GM20431 (cell line): Measurements from ENCODE around the gene USP37.

Experiments used
- in situ Hi-C: fragments of 300-500 bp; cut with MseI, MboI; formaldehyde crosslinking; loops from one replicate; pipeline ENCODE4 v1.15.0; 2020; ENCODE audit warnings: low sequenced_read_pairs; ENCODE audit not compliant: unreplicated experiment

Gene USP37

GRCh38 chr2:218568190-218569037 is at the start of gene USP37, which contains the start of gene CNOT9:
USP37 (minus strand) TSS chr2:218568351; CDS start chr2:218558653, 9,698 bp downstream.
CNOT9 (plus strand) TSS chr2:218568839; CDS start chr2:218568955, 116 bp downstream.
- in situ Hi-C loops: no loop called here

GRCh38 chr2:218615868-218616315 is 47.7 kb upstream of the USP37 start:
- in situ Hi-C loops: no loop called here

GRCh38 chr2:218607436-218608115 is 39.4 kb upstream of the USP37 start, which contains the start of gene PLCD4:
PLCD4 (plus strand) TSS chr2:218607899; CDS start chr2:218615740, 7,841 bp downstream.
- in situ Hi-C loops: no loop called here

- in situ Hi-C loops: no loop called here
These were observed 37.3 kb upstream of the USP37 start for GRCh38 chr2:218605432-218605831.

GRCh38 chr2:218585541-218585940 is 17.4 kb upstream of the USP37 start:
- in situ Hi-C loops: no loop called here

GRCh38 chr2:218583983-218584850 is 16.1 kb upstream of the USP37 start:
- in situ Hi-C loops: no loop called here

- in situ Hi-C loops: no loop called here
These were observed 13.9 kb upstream of the USP37 start for GRCh38 chr2:218582076-218582475.

- in situ Hi-C loops: no loop called here
These were observed 10.2 kb upstream of the USP37 start for GRCh38 chr2:218578272-218578877.

- in situ Hi-C loops: no loop called here
These were observed 9.5 kb upstream of the USP37 start for GRCh38 chr2:218577482-218578220.

GRCh38 chr2:218576854-218577253 is 8.7 kb upstream of the USP37 start:
- in situ Hi-C loops: no loop called here

- in situ Hi-C loops: no loop called here
These were observed 2.7 kb upstream of the USP37 start for GRCh38 chr2:218570850-218571249.

- in situ Hi-C loops: no loop called here
These were observed 1.7 kb upstream of the USP37 start for GRCh38 chr2:218569661-218570500.

- in situ Hi-C loops: no loop called here
These were observed 884 bp upstream of the USP37 start for GRCh38 chr2:218569038-218569431.

- in situ Hi-C loops: no loop called here
These were observed 358 bp downstream of the USP37 start for GRCh38 chr2:218567797-218568189.

GRCh38 chr2:218566296-218566695 is 1.9 kb downstream of the USP37 start:
- in situ Hi-C loops: no loop called here

- in situ Hi-C loops: no loop called here
These were observed 4.1 kb downstream of the USP37 start for GRCh38 chr2:218564056-218564455.

- in situ Hi-C loops: no loop called here
These were observed 9.2 kb downstream of the USP37 start for GRCh38 chr2:218558986-218559385.

GRCh38 chr2:218557941-218558340 is 10.2 kb downstream of the USP37 start:
- in situ Hi-C loops: no loop called here
